SK-N-SH treated with all-trans-retinoic acid at 6 μM for 48 hours (cell line): ENCODE data around the gene CEP170.
"Not testable (repeated sequence)": the region's sequence is repeated elsewhere in the genome, so short reads cannot be mapped to it uniquely, and the experiment has no call there.

ENCODE experiments used
- CSDC2 ChIP-seq: fragments of 250-450 bp; sonication (Bioruptor Pico); IDR thresholded peaks from 2 replicates; pipeline ENCODE4 v1.5.0; 2020; ENCODE audit warnings: mild to moderate bottlenecking, moderate library complexity
- RARB ChIP-seq: fragments of 250-450 bp; sonication (Bioruptor Pico); IDR thresholded peaks from 2 replicates; pipeline ENCODE4 v1.8.0; 2021; ENCODE audit warnings: mild to moderate bottlenecking, moderate library complexity
- ZFP3 ChIP-seq: fragments of 250-450 bp; sonication (Bioruptor Pico); IDR thresholded peaks from 2 replicates; pipeline ENCODE4 v1.5.0; 2020; ENCODE audit warnings: mild to moderate bottlenecking, moderate library complexity
- ZFP30 ChIP-seq: fragments of 450-650 bp; formaldehyde crosslinking; IDR thresholded peaks from 2 replicates; pipeline ENCODE4 v1.5.0; 2022; ENCODE audit warnings: mild to moderate bottlenecking, moderate library complexity
- ZNF8 ChIP-seq: fragments of 450-650 bp; formaldehyde crosslinking; IDR thresholded peaks from 2 replicates; pipeline ENCODE4 v1.5.0; 2020; ENCODE audit warnings: mild to moderate bottlenecking, moderate library complexity
- TF ChIP-seq, protein P1 (sequence below): fragments of 250-450 bp; sonication (Bioruptor Pico); IDR thresholded peaks from 2 replicates; pipeline ENCODE4 v1.5.1; 2020; ENCODE audit warnings: low read depth, mild to moderate bottlenecking, moderate library complexity
- TF ChIP-seq, protein P2 (sequence below): fragments of 250-450 bp; sonication (Bioruptor Pico); IDR thresholded peaks from 2 replicates; pipeline ENCODE4 v1.8.0; 2020; ENCODE audit warnings: mild to moderate bottlenecking, moderate library complexity, borderline replicate concordance
- TF ChIP-seq, protein P3 (sequence below): fragments of 250-450 bp; sonication (Bioruptor Pico); IDR thresholded peaks from 2 replicates; pipeline ENCODE4 v1.5.0; 2020; ENCODE audit warnings: mild to moderate bottlenecking, moderate library complexity

DNA sequence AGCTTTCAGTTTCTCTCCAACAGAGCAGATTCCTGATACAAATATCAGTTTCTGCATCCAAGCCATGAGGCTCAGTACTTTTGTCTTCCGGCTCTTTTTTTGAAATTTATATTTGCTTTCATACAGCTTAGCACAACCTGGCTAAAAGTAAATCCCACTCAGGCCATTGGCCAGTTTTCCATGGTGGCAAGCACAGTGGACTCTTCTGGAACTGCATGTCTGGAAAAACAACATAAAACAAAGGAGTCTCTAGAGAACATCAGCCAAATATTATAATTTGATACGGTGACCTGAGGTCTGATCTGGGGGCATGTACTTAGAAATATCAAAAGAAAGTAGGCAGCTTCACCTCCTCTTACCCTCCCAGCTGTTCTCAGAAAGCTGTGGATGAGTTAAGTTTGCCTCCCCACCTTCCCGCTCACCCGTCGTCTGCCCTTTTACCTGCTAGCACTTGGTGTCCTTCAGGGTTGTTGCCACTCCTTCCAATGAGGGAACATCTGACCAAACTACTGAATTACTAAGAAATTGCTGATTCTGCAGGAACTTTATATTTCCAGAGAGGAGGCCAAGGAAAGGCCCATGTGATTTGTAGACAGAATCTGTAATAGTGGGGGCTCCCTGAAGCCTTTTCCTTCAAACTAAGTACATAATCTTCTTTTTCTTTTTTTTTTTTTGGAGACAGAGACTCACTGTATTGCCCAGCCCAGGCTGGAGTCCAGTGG lies 136.3 kb downstream of the CEP170 start:
- TF ChIP-seq, protein P1, sequence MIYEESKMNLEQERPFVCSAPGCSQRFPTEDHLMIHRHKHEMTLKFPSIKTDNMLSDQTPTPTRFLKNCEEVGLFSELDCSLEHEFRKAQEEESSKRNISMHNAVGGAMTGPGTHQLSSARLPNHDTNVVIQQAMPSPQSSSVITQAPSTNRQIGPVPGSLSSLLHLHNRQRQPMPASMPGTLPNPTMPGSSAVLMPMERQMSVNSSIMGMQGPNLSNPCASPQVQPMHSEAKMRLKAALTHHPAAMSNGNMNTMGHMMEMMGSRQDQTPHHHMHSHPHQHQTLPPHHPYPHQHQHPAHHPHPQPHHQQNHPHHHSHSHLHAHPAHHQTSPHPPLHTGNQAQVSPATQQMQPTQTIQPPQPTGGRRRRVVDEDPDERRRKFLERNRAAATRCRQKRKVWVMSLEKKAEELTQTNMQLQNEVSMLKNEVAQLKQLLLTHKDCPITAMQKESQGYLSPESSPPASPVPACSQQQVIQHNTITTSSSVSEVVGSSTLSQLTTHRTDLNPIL (CRISPR knock-in tag): not testable (repeated sequence)
- TF ChIP-seq, protein P2, sequence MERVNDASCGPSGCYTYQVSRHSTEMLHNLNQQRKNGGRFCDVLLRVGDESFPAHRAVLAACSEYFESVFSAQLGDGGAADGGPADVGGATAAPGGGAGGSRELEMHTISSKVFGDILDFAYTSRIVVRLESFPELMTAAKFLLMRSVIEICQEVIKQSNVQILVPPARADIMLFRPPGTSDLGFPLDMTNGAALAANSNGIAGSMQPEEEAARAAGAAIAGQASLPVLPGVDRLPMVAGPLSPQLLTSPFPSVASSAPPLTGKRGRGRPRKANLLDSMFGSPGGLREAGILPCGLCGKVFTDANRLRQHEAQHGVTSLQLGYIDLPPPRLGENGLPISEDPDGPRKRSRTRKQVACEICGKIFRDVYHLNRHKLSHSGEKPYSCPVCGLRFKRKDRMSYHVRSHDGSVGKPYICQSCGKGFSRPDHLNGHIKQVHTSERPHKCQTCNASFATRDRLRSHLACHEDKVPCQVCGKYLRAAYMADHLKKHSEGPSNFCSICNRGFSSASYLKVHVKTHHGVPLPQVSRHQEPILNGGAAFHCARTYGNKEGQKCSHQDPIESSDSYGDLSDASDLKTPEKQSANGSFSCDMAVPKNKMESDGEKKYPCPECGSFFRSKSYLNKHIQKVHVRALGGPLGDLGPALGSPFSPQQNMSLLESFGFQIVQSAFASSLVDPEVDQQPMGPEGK (CRISPR knock-in tag): not testable (repeated sequence)
- not testable (repeated sequence) for TF ChIP-seq CSDC2 (CRISPR knock-in tag); ZFP30; RARB (CRISPR knock-in tag); ZFP3 (CRISPR knock-in tag); ZNF8 (CRISPR knock-in tag)
- TF ChIP-seq, protein P3, sequence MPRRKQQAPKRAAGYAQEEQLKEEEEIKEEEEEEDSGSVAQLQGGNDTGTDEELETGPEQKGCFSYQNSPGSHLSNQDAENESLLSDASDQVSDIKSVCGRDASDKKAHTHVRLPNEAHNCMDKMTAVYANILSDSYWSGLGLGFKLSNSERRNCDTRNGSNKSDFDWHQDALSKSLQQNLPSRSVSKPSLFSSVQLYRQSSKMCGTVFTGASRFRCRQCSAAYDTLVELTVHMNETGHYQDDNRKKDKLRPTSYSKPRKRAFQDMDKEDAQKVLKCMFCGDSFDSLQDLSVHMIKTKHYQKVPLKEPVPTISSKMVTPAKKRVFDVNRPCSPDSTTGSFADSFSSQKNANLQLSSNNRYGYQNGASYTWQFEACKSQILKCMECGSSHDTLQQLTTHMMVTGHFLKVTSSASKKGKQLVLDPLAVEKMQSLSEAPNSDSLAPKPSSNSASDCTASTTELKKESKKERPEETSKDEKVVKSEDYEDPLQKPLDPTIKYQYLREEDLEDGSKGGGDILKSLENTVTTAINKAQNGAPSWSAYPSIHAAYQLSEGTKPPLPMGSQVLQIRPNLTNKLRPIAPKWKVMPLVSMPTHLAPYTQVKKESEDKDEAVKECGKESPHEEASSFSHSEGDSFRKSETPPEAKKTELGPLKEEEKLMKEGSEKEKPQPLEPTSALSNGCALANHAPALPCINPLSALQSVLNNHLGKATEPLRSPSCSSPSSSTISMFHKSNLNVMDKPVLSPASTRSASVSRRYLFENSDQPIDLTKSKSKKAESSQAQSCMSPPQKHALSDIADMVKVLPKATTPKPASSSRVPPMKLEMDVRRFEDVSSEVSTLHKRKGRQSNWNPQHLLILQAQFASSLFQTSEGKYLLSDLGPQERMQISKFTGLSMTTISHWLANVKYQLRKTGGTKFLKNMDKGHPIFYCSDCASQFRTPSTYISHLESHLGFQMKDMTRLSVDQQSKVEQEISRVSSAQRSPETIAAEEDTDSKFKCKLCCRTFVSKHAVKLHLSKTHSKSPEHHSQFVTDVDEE (CRISPR knock-in tag): not testable (repeated sequence)
